HEK293T (cell line): ENCODE measurements around the gene HCRTR1.

Source experiments
- ARNT ChIP-seq: fragments of 450-650 bp; IDR thresholded peaks from 2 replicates; pipeline ENCODE4 v1.6.1; 2017; ENCODE audit warnings: mild to moderate bottlenecking
- CTBP1 ChIP-seq: fragments of 450-650 bp; IDR thresholded peaks from 2 replicates; pipeline ENCODE4 v1.6.1; 2016; ENCODE audit warnings: borderline replicate concordance
- ELF4 ChIP-seq: fragments of 450-650 bp; IDR thresholded peaks from 2 replicates; pipeline ENCODE4 v1.6.1; 2017; ENCODE audit warnings: antibody characterized with exemption
- FOXA1 ChIP-seq: fragments of 450-650 bp; IDR thresholded peaks from 2 replicates; pipeline ENCODE4 v1.6.1; 2016; ENCODE audit warnings: mild to moderate bottlenecking
- FOXK2 ChIP-seq: fragments of 450-650 bp; IDR thresholded peaks from 2 replicates; pipeline ENCODE4 v1.6.1; 2016; ENCODE audit warnings: mild to moderate bottlenecking
- FOXM1 ChIP-seq: fragments of 450-650 bp; IDR thresholded peaks from 2 replicates; pipeline ENCODE4 v1.6.1; 2017; ENCODE audit warnings: mild to moderate bottlenecking, borderline replicate concordance
- L3MBTL2 ChIP-seq: fragments of 450-650 bp; conservative IDR thresholded peaks from 2 replicates; pipeline ENCODE4 v1.6.1; 2016; ENCODE audit warnings: mild to moderate bottlenecking
- LEF1 ChIP-seq: fragments of 450-650 bp; IDR thresholded peaks from 2 replicates; pipeline ENCODE4 v1.6.1; 2017; ENCODE audit warnings: mild to moderate bottlenecking, borderline replicate concordance
- NFRKB ChIP-seq: fragments of 450-650 bp; IDR thresholded peaks from 2 replicates; pipeline ENCODE4 v1.6.1; 2016; ENCODE audit warnings: mild to moderate bottlenecking, moderate library complexity
- SP1 ChIP-seq: fragments of 450-650 bp; IDR thresholded peaks from 2 replicates; pipeline ENCODE4 v1.6.1; 2017
- SUZ12 ChIP-seq: fragments of 450-650 bp; IDR thresholded peaks from 2 replicates; pipeline ENCODE4 v1.6.1; 2016; ENCODE audit warnings: mild to moderate bottlenecking
- TARDBP ChIP-seq: fragments of 450-650 bp; IDR thresholded peaks from 2 replicates; pipeline ENCODE4 v1.6.1; 2016
- ZNF384 ChIP-seq: fragments of 450-650 bp; IDR thresholded peaks from 2 replicates; pipeline ENCODE4 v1.6.1; 2016

DNA sequence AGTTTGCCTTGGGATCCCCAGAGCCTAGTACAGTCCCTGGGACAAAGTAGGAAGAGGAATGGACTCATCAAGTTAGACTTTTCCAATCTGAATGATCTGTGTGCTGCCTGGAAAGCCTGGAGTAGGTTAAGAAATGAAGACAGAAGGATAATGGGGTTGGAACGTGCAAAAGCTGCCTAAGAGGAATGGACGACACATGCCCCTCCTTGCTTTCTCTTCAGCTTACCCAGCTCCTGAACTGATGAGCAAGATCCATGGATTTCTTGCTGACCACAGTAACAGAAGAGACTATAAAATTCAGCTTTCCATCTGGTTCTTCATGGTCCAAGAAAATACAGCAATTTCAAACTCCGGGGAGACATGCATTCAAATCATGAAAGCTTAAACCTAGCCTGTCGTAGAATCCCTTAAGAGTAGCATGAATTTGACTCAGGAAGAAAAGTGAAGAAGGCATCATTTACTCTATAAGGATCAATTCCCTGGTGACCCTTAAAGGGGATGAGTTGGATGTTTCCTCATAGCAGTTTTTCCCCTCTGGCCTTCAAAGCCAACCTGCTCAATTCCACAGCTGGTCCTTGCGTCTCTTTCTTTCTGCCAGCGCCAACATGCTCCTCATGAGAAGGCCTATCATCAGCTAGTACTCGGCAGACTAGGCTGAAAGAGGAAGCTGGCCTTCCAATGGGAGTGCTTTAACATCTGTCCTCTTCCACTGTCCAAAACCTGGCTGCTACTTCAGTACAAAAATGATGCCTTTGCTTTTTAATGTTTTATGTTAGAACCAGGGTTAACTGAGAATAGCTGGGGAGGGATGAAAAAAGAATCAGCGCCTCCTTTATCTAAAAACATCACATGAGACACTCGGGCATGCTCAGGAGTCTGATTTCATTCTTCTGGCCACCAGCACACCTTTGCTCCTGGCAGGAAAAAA is 32.9 kb downstream of the HCRTR1 start:
- no peak for TF ChIP-seq FOXA1
- no peak for TF ChIP-seq NFRKB
- TF ChIP-seq SUZ12 = no peak
- TF ChIP-seq L3MBTL2 = no peak
- no peak for TF ChIP-seq FOXK2
- no peak for TF ChIP-seq ELF4
- no peak for TF ChIP-seq ARNT
- no peak for TF ChIP-seq FOXM1
- TF ChIP-seq TARDBP = no peak
- no peak for TF ChIP-seq ZNF384
- no peak for TF ChIP-seq SP1
- no peak for TF ChIP-seq LEF1
- no peak for TF ChIP-seq CTBP1
